CD14-positive monocyte (primary cell): Measurements from ENCODE around the gene DGKI. TPM values are rescaled to one million over a fixed set of nuclear protein-coding genes. Genes with fewer than 3 reads are reported as not detected.

Source experiments
- DNase-seq, 3 donors: peaks; one replicate each; pipeline ENCODE4 v3.0.0-alpha.2; 2011 to 2022
- H2AFZ ChIP-seq: 2 replicates; pipeline ENCODE4 v1.6.0; 2012; ENCODE audit warnings: mild to moderate bottlenecking, low read depth, low read length, inconsistent platforms; ENCODE audit not compliant: insufficient read depth, poor library complexity, severe bottlenecking
- H3K27ac ChIP-seq, 2 donors: 1 replicate in 1 of 2; 2 replicates in 1 of 2; pipeline ENCODE4 v1.5.1; 2012 to 2013; ENCODE audit warnings: low read length in 2 of 2, control low read depth in 1 of 2, inconsistent platforms in 1 of 2, low read depth in 1 of 2, mild to moderate bottlenecking in 1 of 2
- H3K27me3 ChIP-seq, 2 donors: one replicate each; pipeline versions ENCODE4 v1.6.0 to v1.6.1; 2011 to 2013; ENCODE audit warnings: low read length in 2 of 2; ENCODE audit not compliant: control insufficient read depth in 2 of 2, insufficient read depth in 2 of 2
- H3K36me3 ChIP-seq, 2 donors: replicated peaks in 1 of 2; 1 replicate in 1 of 2; 2 replicates in 1 of 2; pipeline versions ENCODE4 v1.5.1 to v1.6.1; 2012 to 2013; ENCODE audit warnings: low read length in 2 of 2, control low read depth in 1 of 2, inconsistent platforms in 1 of 2, mild to moderate bottlenecking in 1 of 2; ENCODE audit not compliant: insufficient read depth in 2 of 2, control insufficient read depth in 1 of 2
- H3K4me1 ChIP-seq, 2 donors: 1 replicate in 1 of 2; 2 replicates in 1 of 2; pipeline versions ENCODE4 v1.5.1 to v1.6.1; 2012 to 2013; ENCODE audit warnings: low read length in 2 of 2, control low read depth in 1 of 2, inconsistent platforms in 1 of 2, mild to moderate bottlenecking in 1 of 2, moderate library complexity in 1 of 2; ENCODE audit not compliant: insufficient read depth in 2 of 2, control insufficient read depth in 1 of 2
- H3K4me2 ChIP-seq: replicated peaks from 2 replicates; pipeline ENCODE3; 2012; ENCODE audit warnings: low read length, moderate library complexity, mild to moderate bottlenecking; ENCODE audit not compliant: poor library complexity, severe bottlenecking; ENCODE audit errors: extremely low read depth
- H3K4me3 ChIP-seq, 3 experiments: fragments of 200-600 bp in 1 of 3; sonication (generic) in 1 of 3; replicated peaks in 1 of 3; 1 replicate in 2 of 3; 2 replicates in 1 of 3; pipeline ENCODE4 v1.5.1; 2011 to 2013; ENCODE audit warnings: low read length in 3 of 3, mild to moderate bottlenecking in 3 of 3, control low read depth in 2 of 3, low read depth in 2 of 3, inconsistent platforms in 1 of 3, moderate library complexity in 1 of 3
- H3K79me2 ChIP-seq: 2 replicates; pipeline ENCODE4 v1.6.0; 2012; ENCODE audit warnings: mild to moderate bottlenecking, control low read depth, inconsistent platforms, low read length, moderate library complexity; ENCODE audit not compliant: insufficient read depth
- H3K9ac ChIP-seq: 2 replicates; pipeline ENCODE4 v1.6.0; 2017; ENCODE audit warnings: low read length, mild to moderate bottlenecking; ENCODE audit not compliant: insufficient read depth, poor library complexity, severe bottlenecking
- H3K9me3 ChIP-seq, 2 donors: replicated peaks in 1 of 2; 1 replicate in 1 of 2; 2 replicates in 1 of 2; pipeline versions ENCODE4 v1.5.1 to v1.6.1; 2012 to 2013; ENCODE audit warnings: low read length in 2 of 2, control low read depth in 1 of 2; ENCODE audit not compliant: control insufficient read depth in 1 of 2, insufficient read depth in 1 of 2
- H4K20me1 ChIP-seq: 2 replicates; pipeline ENCODE4 v1.6.0; 2012; ENCODE audit warnings: mild to moderate bottlenecking, low read length, control low read depth, moderate library complexity; ENCODE audit not compliant: insufficient read depth
- H3K27ac Mint-ChIP-seq, 7 donors: one replicate each; pipeline ENCODE4 v1.8.0; 2020; ENCODE audit warnings: mild to moderate bottlenecking in 7 of 7, mixed read lengths in 7 of 7, moderate library complexity in 6 of 7, inconsistent platforms in 2 of 7
- H3K27me3 Mint-ChIP-seq, 3 donors: one replicate each; pipeline ENCODE4 v1.8.0; 2021 to 2022; ENCODE audit warnings: low read depth in 3 of 3, mild to moderate bottlenecking in 3 of 3, mixed read lengths in 3 of 3, moderate library complexity in 3 of 3, inconsistent platforms in 1 of 3
- H3K36me3 Mint-ChIP-seq, 2 donors: one replicate each; pipeline ENCODE4 v1.8.0; 2020; ENCODE audit warnings: mixed read lengths in 2 of 2, inconsistent platforms in 1 of 2, mild to moderate bottlenecking in 1 of 2
- H3K4me1 Mint-ChIP-seq: one replicate; pipeline ENCODE4 v1.8.0; 2020; ENCODE audit warnings: mild to moderate bottlenecking, mixed read lengths
- H3K4me3 Mint-ChIP-seq, 2 donors: one replicate each; pipeline ENCODE4 v1.8.0; 2020; ENCODE audit warnings: mild to moderate bottlenecking in 2 of 2, mixed read lengths in 2 of 2, moderate library complexity in 1 of 2
- H3K9me3 Mint-ChIP-seq, 7 donors: one replicate each; pipeline ENCODE4 v1.8.0; 2020 to 2022; ENCODE audit warnings: mixed read lengths in 7 of 7, mild to moderate bottlenecking in 6 of 7, moderate library complexity in 6 of 7, inconsistent platforms in 2 of 7
- WGBS: methylation state at CpG from one replicate; pipeline ENCODE4 v1.1.5; 2013; ENCODE audit warnings: missing lambda C conversion rate; ENCODE audit not compliant: insufficient coverage; 5-methylcytosine and 5-hydroxymethylcytosine counted together
- intact Hi-C, 2 donors: fragments of 100-400 bp; cut with micrococcal nuclease; formaldehyde crosslinking; loops; one replicate each; pipeline versions ENCODE4 v1.15.0 to v1.15.1; 2023
- polyA plus RNA-seq, 3 donors: library from polyadenylated mRNA; depleted of rRNA in 1 of 3; unstranded in 2 of 3; stranded (reverse) in 1 of 3; fragments of 300-500 nt in 2 of 3; fragments of >200 nt in 1 of 3; fragmentation: Illumina TruSeq in 2 of 3; gene quantifications; 1 replicate in 2 of 3; 2 replicates in 1 of 3; pipeline ENCODE4 v1.2.3, GENCODE V29; 2012 to 2021
- TF ChIP-seq, protein P1 (sequence below): fragments of 200-600 bp; IDR thresholded peaks from one replicate; pipeline ENCODE4 v1.8.0; 2022; ENCODE audit warnings: antibody characterized with exemption, mild to moderate bottlenecking

Gene DGKI
- polyA plus RNA-seq, 3 donors = not detected

- 73% methylated on average over 1 of the region's 1 CpG for WGBS
- no peak overlapping the region for H3K27ac Mint-ChIP-seq
- H3K27me3 Mint-ChIP-seq = peaks cover 0 to 1% (median 0%) of the 10 kb centered on the region in 3 donors
- Histone ChIP-seq H3K4me2 (no peak overlapping the region), H4K20me1 (no peaks in the 10 kb centered on the region), H2AFZ (no peak overlapping the region), H3K27me3 (no peaks in the 10 kb centered on the region), H3K9me3 (peaks cover 0 to 4% of the 10 kb centered on the region in 2 donors), H3K36me3 (no peaks in the 10 kb centered on the region), H3K4me3 (no peak overlapping the region), H3K9ac (no peak overlapping the region), H3K27ac (no peak overlapping the region), H3K79me2 (no peaks in the 10 kb centered on the region), H3K4me1 (no peaks in the 10 kb centered on the region)
- no peaks in the 10 kb centered on the region for H3K4me1 Mint-ChIP-seq
- H3K4me3 Mint-ChIP-seq = no peak overlapping the region
- peaks cover 0 to 7% (median 2%) of the 10 kb centered on the region in 7 donors for H3K9me3 Mint-ChIP-seq
- DNase-seq = no peak
- intact Hi-C loops = no loop called here
- no peaks in the 10 kb centered on the region for H3K36me3 Mint-ChIP-seq
- TF ChIP-seq, protein P1, sequence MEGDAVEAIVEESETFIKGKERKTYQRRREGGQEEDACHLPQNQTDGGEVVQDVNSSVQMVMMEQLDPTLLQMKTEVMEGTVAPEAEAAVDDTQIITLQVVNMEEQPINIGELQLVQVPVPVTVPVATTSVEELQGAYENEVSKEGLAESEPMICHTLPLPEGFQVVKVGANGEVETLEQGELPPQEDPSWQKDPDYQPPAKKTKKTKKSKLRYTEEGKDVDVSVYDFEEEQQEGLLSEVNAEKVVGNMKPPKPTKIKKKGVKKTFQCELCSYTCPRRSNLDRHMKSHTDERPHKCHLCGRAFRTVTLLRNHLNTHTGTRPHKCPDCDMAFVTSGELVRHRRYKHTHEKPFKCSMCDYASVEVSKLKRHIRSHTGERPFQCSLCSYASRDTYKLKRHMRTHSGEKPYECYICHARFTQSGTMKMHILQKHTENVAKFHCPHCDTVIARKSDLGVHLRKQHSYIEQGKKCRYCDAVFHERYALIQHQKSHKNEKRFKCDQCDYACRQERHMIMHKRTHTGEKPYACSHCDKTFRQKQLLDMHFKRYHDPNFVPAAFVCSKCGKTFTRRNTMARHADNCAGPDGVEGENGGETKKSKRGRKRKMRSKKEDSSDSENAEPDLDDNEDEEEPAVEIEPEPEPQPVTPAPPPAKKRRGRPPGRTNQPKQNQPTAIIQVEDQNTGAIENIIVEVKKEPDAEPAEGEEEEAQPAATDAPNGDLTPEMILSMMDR = no peak
Observed at GRCh38 chr7:137390076-137390475, 456.7 kb downstream of the DGKI start.

DNA sequence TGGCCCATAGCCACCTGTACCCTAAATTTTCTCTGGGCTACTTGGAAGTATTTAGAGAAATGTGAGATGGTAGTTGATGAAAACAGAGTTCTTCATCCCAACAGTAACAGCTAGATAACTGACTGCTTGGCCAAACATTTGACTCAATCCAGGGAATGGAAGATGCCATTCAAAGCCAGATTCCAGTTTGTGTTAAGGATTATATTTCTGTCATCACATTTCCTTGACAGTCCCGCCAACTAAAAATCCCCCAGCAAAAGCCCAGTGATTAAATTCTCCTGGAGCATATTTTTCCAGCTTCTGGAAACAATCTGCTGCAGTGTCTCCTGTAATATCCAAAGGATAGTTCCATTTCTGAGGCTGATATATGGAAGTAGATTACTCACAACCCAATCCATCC is 457.9 kb downstream of the DGKI start:
- Histone ChIP-seq H4K20me1 (no peaks in the 10 kb centered on the region), H3K9ac (no peak overlapping the region), H3K4me3 (no peak overlapping the region), H3K27ac (no peak overlapping the region), H3K9me3 (no peaks in the 10 kb centered on the region), H3K4me2 (no peak overlapping the region), H3K27me3 (no peaks in the 10 kb centered on the region), H3K36me3 (no peaks in the 10 kb centered on the region), H2AFZ (no peak overlapping the region), H3K4me1 (no peaks in the 10 kb centered on the region), H3K79me2 (no peaks in the 10 kb centered on the region)
- intact Hi-C loops = no loop called here
- Mint-ChIP-seq H3K4me1 (no peaks in the 10 kb centered on the region), H3K36me3 (no peaks in the 10 kb centered on the region), H3K4me3 (no peak overlapping the region), H3K9me3 (peaks cover 0 to 4% (median 2%) of the 10 kb centered on the region in 7 donors), H3K27me3 (no peaks in the 10 kb centered on the region), H3K27ac (no peak overlapping the region)
- no peak for DNase-seq
- TF ChIP-seq, protein P1 = no peak
- no CpG with 5 or more reads among the region's 1 CpG for WGBS
